Upper lobe of left lung (tissue), 4 donors: Measurements from ENCODE around the gene PRR14.

ENCODE experiments used
- EP300 ChIP-seq, 4 donors: sonication (generic); formaldehyde crosslinking; IDR thresholded peaks; one replicate each; pipeline ENCODE4 v1.5.1; 2017; ENCODE audit warnings: antibody characterized with exemption in 4 of 4, control low read depth in 2 of 4
- POLR2A ChIP-seq, 4 donors: fragments of 450-650 bp; IDR thresholded peaks; one replicate each; pipeline ENCODE4 v1.5.1; 2016 to 2017; ENCODE audit warnings: antibody characterized with exemption in 4 of 4, mild to moderate bottlenecking in 2 of 4
- POLR2AphosphoS5 ChIP-seq, 2 donors: sonication (generic); formaldehyde crosslinking; IDR thresholded peaks; one replicate each; pipeline ENCODE4 v1.5.1; 2017; ENCODE audit warnings: antibody characterized with exemption in 2 of 2
- TF ChIP-seq, protein P1 (sequence below), 6 experiments: fragments of 450-650 bp in 4 of 6; fragments of 200-600 bp in 2 of 6; sonication (generic) in 2 of 6; IDR thresholded peaks; one replicate each; pipeline ENCODE4 v1.5.1; 2016 to 2019; ENCODE audit warnings: antibody characterized with exemption in 6 of 6

DNA sequence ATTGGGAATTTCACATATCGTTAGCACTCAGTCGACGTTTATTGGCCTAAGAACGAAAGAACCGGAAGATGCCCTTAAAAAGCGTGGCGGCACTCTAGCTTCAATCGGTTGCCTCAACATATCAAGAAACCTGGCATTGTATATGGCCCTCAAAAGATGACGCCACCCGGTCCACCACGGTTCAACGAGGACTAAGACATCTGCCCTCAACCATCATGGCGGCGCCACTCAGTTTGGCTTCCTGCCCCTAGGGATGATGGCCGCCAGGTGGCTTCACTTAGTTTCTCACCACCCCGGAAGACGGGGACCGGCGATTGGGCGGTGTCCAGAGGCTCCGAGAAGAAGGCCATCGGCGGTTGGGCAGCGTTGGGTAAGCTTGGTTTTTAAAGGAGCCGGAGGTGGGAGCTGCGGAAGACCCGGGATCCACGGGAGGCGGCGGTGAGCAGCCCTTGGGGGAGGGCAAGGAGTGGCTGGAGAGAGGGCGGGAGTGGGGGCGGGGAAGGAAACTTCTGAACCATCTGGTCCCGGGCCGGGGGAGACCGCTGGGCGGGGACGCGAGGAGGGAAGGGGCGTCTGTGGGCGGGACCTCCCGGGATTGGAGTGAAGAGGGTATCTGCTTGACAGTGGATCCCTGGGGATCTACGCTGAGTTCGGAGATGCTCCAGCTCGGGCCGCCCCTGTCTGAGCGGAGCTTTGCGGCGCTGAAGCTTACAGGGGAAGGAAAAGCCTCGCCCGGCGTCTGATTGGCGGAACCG is at the start of gene PRR14:
- peak; percentile 78 to 92 for TF ChIP-seq POLR2AphosphoS5 (IDR thresholded peaks at IDR 0.05)
- TF ChIP-seq, protein P1, sequence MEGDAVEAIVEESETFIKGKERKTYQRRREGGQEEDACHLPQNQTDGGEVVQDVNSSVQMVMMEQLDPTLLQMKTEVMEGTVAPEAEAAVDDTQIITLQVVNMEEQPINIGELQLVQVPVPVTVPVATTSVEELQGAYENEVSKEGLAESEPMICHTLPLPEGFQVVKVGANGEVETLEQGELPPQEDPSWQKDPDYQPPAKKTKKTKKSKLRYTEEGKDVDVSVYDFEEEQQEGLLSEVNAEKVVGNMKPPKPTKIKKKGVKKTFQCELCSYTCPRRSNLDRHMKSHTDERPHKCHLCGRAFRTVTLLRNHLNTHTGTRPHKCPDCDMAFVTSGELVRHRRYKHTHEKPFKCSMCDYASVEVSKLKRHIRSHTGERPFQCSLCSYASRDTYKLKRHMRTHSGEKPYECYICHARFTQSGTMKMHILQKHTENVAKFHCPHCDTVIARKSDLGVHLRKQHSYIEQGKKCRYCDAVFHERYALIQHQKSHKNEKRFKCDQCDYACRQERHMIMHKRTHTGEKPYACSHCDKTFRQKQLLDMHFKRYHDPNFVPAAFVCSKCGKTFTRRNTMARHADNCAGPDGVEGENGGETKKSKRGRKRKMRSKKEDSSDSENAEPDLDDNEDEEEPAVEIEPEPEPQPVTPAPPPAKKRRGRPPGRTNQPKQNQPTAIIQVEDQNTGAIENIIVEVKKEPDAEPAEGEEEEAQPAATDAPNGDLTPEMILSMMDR (IDR thresholded peaks at IDR 0.05): peak in 5 of 6 experiments; percentile 42 to 91 (median 85)
- TF ChIP-seq POLR2A (IDR thresholded peaks at IDR 0.05): peak in 1 of 4 donors; percentile 63
- no peak for TF ChIP-seq EP300 (IDR thresholded peaks at IDR 0.05)
